Trophoblast cell (in vitro differentiated cells and primary cell): Measurements from ENCODE around the gene BMPER.

Source experiments
- DNase-seq, 2 donors: peaks; one replicate each; pipeline ENCODE4 v3.0.0-alpha.2; 2016
- H2AFZ ChIP-seq: 2 replicates; pipeline ENCODE4 v1.6.1; 2013; ENCODE audit warnings: low read length, moderate library complexity, mild to moderate bottlenecking; ENCODE audit not compliant: insufficient read depth, poor library complexity
- H2AK5ac ChIP-seq: 2 replicates; pipeline ENCODE4 v1.6.1; 2013; ENCODE audit warnings: mild to moderate bottlenecking, low read length
- H2BK120ac ChIP-seq: 2 replicates; pipeline ENCODE4 v1.6.1; 2013; ENCODE audit warnings: low read length, mild to moderate bottlenecking, moderate library complexity; ENCODE audit not compliant: insufficient read depth, poor library complexity
- H2BK12ac ChIP-seq: 2 replicates; pipeline ENCODE4 v1.6.1; 2013; ENCODE audit warnings: mild to moderate bottlenecking, low read length, moderate library complexity
- H2BK5ac ChIP-seq: 2 replicates; pipeline ENCODE4 v1.6.1; 2013; ENCODE audit warnings: low read length, low read depth, moderate library complexity, mild to moderate bottlenecking; ENCODE audit not compliant: poor library complexity
- H3K14ac ChIP-seq: 2 replicates; pipeline ENCODE4 v1.6.1; 2013; ENCODE audit warnings: mild to moderate bottlenecking, low read length
- H3K18ac ChIP-seq: 2 replicates; pipeline ENCODE4 v1.6.1; 2013; ENCODE audit warnings: mild to moderate bottlenecking, low read length
- H3K23ac ChIP-seq: 2 replicates; pipeline ENCODE4 v1.6.1; 2013; ENCODE audit warnings: low read length
- H3K27ac ChIP-seq: 2 replicates; pipeline ENCODE4 v1.5.1; 2013; ENCODE audit warnings: low read depth, mild to moderate bottlenecking, inconsistent platforms, low read length, moderate library complexity
- H3K27me3 ChIP-seq: 2 replicates; pipeline ENCODE4 v1.6.1; 2013; ENCODE audit warnings: inconsistent platforms, mild to moderate bottlenecking, low read length, moderate library complexity; ENCODE audit not compliant: insufficient read depth
- H3K36me3 ChIP-seq, 2 experiments: 1 replicate in 1 of 2; 2 replicates in 1 of 2; pipeline ENCODE4 v1.6.1; 2013; ENCODE audit warnings: low read length in 2 of 2, mild to moderate bottlenecking in 2 of 2, moderate library complexity in 1 of 2; ENCODE audit not compliant: insufficient read depth in 2 of 2, control insufficient read depth in 1 of 2
- H3K4ac ChIP-seq: 2 replicates; pipeline ENCODE4 v1.6.1; 2013; ENCODE audit warnings: low read depth, mild to moderate bottlenecking, low read length, moderate library complexity
- H3K4me1 ChIP-seq, 2 experiments: 1 replicate in 1 of 2; 2 replicates in 1 of 2; pipeline ENCODE4 v1.6.1; 2013; ENCODE audit warnings: low read length in 2 of 2, mild to moderate bottlenecking in 2 of 2, moderate library complexity in 1 of 2; ENCODE audit not compliant: insufficient read depth in 2 of 2, control insufficient read depth in 1 of 2
- H3K4me2 ChIP-seq: 2 replicates; pipeline ENCODE4 v1.6.1; 2013; ENCODE audit warnings: inconsistent platforms, mild to moderate bottlenecking, low read length, moderate library complexity
- H3K4me3 ChIP-seq: 2 replicates; pipeline ENCODE4 v1.5.1; 2013; ENCODE audit warnings: mild to moderate bottlenecking, low read depth, low read length, inconsistent platforms
- H3K79me1 ChIP-seq: one replicate; pipeline ENCODE4 v1.6.1; 2013; ENCODE audit warnings: low read length
- H3K79me2 ChIP-seq: 2 replicates; pipeline ENCODE4 v1.6.1; 2013; ENCODE audit warnings: low read length, mild to moderate bottlenecking; ENCODE audit not compliant: control insufficient read depth, insufficient read depth, poor library complexity
- H3K9ac ChIP-seq: 2 replicates; pipeline ENCODE4 v1.6.1; 2013; ENCODE audit warnings: mild to moderate bottlenecking, low read length
- H3K9me3 ChIP-seq: 2 replicates; pipeline ENCODE4 v1.6.1; 2013; ENCODE audit warnings: low read depth, mild to moderate bottlenecking, control low read depth, inconsistent platforms, low read length; ENCODE audit not compliant: insufficient read depth
- H4K12ac ChIP-seq: 2 replicates; pipeline ENCODE4 v1.6.1; 2013; ENCODE audit warnings: low read depth, mild to moderate bottlenecking, low read length, moderate library complexity
- H4K8ac ChIP-seq: 2 replicates; pipeline ENCODE4 v1.6.1; 2013; ENCODE audit warnings: low read depth, mild to moderate bottlenecking, low read length, moderate library complexity
- H4K91ac ChIP-seq: one replicate; pipeline ENCODE4 v1.6.1; 2013; ENCODE audit warnings: low read depth, mild to moderate bottlenecking, low read length, moderate library complexity
- WGBS: extraction: QIAGEN DNeasy Blood & Tissue Kit; methylation state at CpG from one replicate; pipeline ENCODE4 v1.1.7; 2013; ENCODE audit warnings: missing lambda C conversion rate; ENCODE audit not compliant: insufficient read length, insufficient coverage; ENCODE audit errors: extremely low coverage; 5-methylcytosine and 5-hydroxymethylcytosine counted together

BMPER gene

GRCh38 chr7:33937871-33938270 lies 32.5 kb downstream of the BMPER start:
- Histone ChIP-seq H2AFZ (no peak overlapping the region), H3K9me3 (no peaks in the 10 kb centered on the region), H3K27me3 (no peaks in the 10 kb centered on the region), H4K8ac (no peak overlapping the region), H2AK5ac (no peak overlapping the region), H3K79me1 (peaks cover 1% of the 10 kb centered on the region), H3K18ac (no peak overlapping the region), H3K27ac (no peak overlapping the region), H3K4ac (no peak overlapping the region), H2BK12ac (no peak overlapping the region), H2BK120ac (no peak overlapping the region), H4K12ac (no peak overlapping the region), H4K91ac (no peak overlapping the region), H3K9ac (no peak overlapping the region), H3K79me2 (no peaks in the 10 kb centered on the region), H3K14ac (no peak overlapping the region), H3K4me3 (no peak overlapping the region), H2BK5ac (no peak overlapping the region), H3K4me1 (peaks cover 4 to 6% of the 10 kb centered on the region in 2 experiments), H3K4me2 (no peak overlapping the region), H3K36me3 (no peaks in the 10 kb centered on the region), H3K23ac (no peak overlapping the region)
- WGBS = no CpG with 5 or more reads among the region's 5 CpGs
- DNase-seq = peak; percentile 81 to 88

DNA sequence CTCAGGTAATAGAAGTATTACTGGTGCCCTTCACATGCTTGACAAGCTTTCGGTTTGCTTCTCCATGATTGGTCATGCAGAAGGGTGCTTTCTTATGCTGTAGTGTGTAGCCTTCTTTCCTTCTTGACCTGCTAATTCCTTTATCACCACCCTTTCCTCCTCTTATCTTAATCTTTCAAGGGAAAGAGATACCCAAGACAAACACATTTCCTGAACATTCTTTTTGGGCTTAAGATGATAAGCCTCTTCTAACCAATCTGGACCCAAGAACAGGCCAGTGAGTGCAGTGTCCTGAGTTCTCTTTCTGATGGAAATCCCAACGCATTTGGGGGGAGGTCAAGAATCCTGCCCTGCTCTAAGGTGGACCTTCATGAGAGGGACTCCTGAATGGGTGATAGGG lies 33.8 kb downstream of the BMPER start:
- Histone ChIP-seq H3K14ac (no peak overlapping the region), H3K9ac (no peak overlapping the region), H3K4me3 (no peak overlapping the region), H3K9me3 (no peaks in the 10 kb centered on the region), H3K27me3 (no peaks in the 10 kb centered on the region), H2AFZ (no peak overlapping the region), H2BK12ac (no peak overlapping the region), H3K23ac (no peak overlapping the region), H2AK5ac (no peak overlapping the region), H2BK5ac (no peak overlapping the region), H3K36me3 (no peaks in the 10 kb centered on the region), H3K4ac (no peak overlapping the region), H4K8ac (no peak overlapping the region), H3K27ac (no peak overlapping the region), H3K4me2 (no peak overlapping the region), H3K4me1 (no peaks in the 10 kb centered on the region), H4K91ac (no peak overlapping the region), H2BK120ac (no peak overlapping the region), H4K12ac (no peak overlapping the region), H3K79me2 (no peaks in the 10 kb centered on the region), H3K79me1 (no peaks in the 10 kb centered on the region), H3K18ac (no peak overlapping the region)
- peak in 1 of 2 donors; percentile 29 for DNase-seq
- WGBS = no CpG with 5 or more reads among the region's 2 CpGs

DNA sequence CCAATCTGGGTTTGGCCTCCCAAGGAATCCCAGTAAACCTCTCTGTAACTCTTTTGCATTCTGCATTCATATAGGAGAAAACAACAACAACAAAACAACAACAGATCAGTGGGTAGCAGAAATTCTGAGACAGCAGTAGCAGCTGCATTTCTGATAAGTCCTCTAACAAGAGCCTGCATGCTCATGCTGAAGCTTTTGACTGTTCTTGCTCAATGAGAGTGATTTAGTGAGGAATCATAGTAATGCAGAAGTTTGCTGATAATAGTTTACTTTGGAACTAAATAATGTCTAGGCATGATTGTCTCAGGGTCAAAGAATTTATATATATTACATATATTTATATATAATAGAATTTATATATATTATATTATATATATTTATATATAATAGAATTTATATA lies 35.2 kb downstream of the BMPER start:
- Histone ChIP-seq H3K4ac (no peak overlapping the region), H2BK120ac (no peak overlapping the region), H3K4me3 (no peak overlapping the region), H3K14ac (no peak overlapping the region), H2AFZ (no peak overlapping the region), H4K12ac (no peak overlapping the region), H3K27ac (no peak overlapping the region), H3K4me1 (no peaks in the 10 kb centered on the region), H4K91ac (no peak overlapping the region), H3K36me3 (no peaks in the 10 kb centered on the region), H3K9ac (no peak overlapping the region), H3K4me2 (no peak overlapping the region), H2BK5ac (no peak overlapping the region), H4K8ac (no peak overlapping the region), H2BK12ac (no peak overlapping the region), H3K9me3 (no peaks in the 10 kb centered on the region), H3K18ac (no peak overlapping the region), H3K79me2 (no peaks in the 10 kb centered on the region), H2AK5ac (no peak overlapping the region), H3K79me1 (no peaks in the 10 kb centered on the region), H3K27me3 (no peaks in the 10 kb centered on the region), H3K23ac (no peak overlapping the region)
- DNase-seq = peak; percentile 30 to 78

GRCh38 chr7:33941418-33941817 lies 36.1 kb downstream of the BMPER start:
- no peak overlapping the region for H4K8ac ChIP-seq
- H3K79me2 ChIP-seq = no peaks in the 10 kb centered on the region
- no peaks in the 10 kb centered on the region for H3K4me1 ChIP-seq
- no peak overlapping the region for H4K91ac ChIP-seq
- no peak overlapping the region for H3K9ac ChIP-seq
- no peak overlapping the region for H2AFZ ChIP-seq
- H3K4me3 ChIP-seq = no peak overlapping the region
- H3K27ac ChIP-seq = no peak overlapping the region
- no peak overlapping the region for H2BK5ac ChIP-seq
- no peaks in the 10 kb centered on the region for H3K9me3 ChIP-seq
- no peak overlapping the region for H4K12ac ChIP-seq
- no peaks in the 10 kb centered on the region for H3K27me3 ChIP-seq
- no CpG with 5 or more reads among the region's 6 CpGs for WGBS
- H3K4me2 ChIP-seq = no peak overlapping the region
- no peak overlapping the region for H3K23ac ChIP-seq
- H3K18ac ChIP-seq = no peak overlapping the region
- no peak overlapping the region for H3K14ac ChIP-seq
- no peaks in the 10 kb centered on the region for H3K36me3 ChIP-seq
- no peak overlapping the region for H3K4ac ChIP-seq
- H2BK12ac ChIP-seq = no peak overlapping the region
- no peak for DNase-seq
- H3K79me1 ChIP-seq = no peaks in the 10 kb centered on the region
- H2AK5ac ChIP-seq = no peak overlapping the region
- H2BK120ac ChIP-seq = no peak overlapping the region
